HK-2 (cell line): ENCODE measurements around the gene OR51A2.
"Not testable (repeated sequence)": the region's sequence is repeated elsewhere in the genome, so short reads cannot be mapped to it uniquely, and the experiment has no call there.

Experiments
- DNase-seq: peaks from one replicate; pipeline ENCODE4 v3.0.0-alpha.2; 2018; ENCODE audit not compliant: unreplicated experiment

The OR51A2 gene, protein sequence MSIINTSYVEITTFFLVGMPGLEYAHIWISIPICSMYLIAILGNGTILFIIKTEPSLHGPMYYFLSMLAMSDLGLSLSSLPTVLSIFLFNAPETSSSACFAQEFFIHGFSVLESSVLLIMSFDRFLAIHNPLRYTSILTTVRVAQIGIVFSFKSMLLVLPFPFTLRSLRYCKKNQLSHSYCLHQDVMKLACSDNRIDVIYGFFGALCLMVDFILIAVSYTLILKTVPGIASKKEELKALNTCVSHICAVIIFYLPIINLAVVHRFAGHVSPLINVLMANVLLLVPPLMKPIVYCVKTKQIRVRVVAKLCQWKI

DNA sequence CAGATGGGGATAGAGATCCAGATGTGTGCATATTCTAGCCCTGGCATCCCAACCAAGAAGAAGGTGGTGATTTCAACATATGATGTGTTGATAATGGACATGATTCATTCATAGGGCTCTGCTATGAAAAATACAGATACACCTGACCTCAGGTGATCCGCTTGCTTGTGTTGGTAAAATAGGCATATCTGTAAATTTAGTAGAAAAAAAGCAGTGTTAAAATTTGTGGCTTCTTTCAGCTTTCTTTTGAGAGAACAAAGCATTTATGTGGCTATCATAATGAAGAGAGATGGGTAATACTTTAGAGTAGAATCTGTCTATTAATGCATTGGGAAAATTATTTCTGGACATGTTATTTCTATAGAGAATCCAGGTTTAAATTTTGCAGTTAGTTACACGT is at the start of gene OR51A2:
Gene OR51A2, minus strand, starts transcription at position 101 of the 400 bp plus-strand sequence. Its CDS starts 0 bp downstream, at position 101.
- DNase-seq = not testable (repeated sequence)

DNA sequence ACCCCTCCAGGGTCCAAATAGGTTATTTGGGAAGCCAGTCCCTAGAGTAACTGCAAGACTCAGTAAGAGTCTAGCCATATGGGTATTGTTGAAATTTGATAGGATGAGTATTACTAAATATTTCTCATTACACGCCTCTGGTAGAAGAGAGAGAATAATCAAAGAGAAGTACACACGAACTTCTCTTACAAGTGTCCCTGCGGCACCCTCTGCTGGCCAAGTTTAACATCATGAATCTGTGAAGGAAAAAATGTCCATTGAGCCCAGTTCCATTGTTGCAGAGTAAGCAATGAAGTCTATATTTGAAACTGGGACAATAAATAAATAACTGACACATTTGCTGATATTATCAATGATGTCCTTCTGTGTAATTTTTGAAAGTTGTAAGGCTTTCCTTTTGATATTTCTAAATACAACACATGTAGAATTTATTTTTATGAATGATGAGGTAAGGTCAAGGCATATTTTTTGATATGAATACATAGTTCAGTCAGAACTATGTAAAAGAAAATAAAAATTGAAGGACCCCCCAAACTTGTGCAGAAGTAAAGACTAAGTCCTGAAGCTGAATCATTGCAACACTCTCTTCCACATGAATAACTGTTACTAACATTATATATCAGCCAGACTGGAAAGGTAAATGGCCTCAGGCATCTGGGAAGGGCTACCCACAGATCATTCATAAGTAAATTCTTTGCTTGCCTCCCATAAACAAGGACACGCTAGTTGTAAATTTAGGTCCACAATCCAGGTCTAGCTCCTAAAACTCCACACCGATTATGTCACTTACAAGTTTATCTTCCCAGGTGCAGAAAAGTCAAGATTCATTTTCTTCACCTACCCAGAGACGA is 49.1 kb upstream of the OR51A2 start:
- peak; percentile 18 for DNase-seq

DNA sequence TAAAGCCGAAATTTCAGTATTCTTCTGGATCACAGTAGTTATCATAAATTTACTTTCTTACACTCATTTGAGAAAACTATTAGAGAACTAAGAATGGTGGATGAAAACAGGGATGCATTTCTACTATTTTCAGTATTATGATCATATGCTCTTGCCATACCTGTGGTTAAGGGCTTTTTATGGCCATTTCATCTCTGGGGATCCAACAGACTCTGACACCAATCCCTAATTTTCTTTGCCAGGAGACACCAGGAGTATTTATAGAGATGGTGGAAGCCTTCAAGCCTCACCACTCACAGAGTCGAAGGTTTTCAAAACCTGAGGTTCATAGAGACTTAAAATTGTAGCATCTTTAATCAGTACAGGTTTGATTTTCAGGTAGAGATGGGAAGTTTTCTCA is 39.0 kb upstream of the OR51A2 start, which contains the start of gene OR51L1:
Gene OR51L1, plus strand, starts transcription at position 301 of the 400 bp plus-strand sequence. CDS start 4,132 bp downstream, outside the sequence.
- no peak for DNase-seq

DNA sequence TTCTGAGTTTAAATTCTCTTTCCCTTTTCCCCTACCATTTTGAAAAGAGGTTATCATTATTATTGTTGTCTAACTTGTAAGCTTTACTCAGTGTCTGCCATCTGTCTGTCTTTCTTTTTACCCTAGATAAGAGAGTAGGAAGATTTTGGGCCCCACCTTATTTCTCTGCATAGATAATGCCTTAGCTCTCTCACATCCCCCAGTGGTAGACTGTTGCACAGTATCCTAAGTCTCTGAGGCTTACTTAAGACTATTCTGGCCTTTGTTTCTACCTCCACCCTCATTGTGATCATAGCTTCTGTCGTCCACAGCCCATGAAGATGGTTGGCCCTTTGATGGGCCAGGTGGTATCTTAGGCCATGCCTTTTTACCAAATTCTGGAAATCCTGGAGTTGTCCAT is 35.5 kb upstream of the OR51A2 start:
- DNase-seq = no peak

DNA sequence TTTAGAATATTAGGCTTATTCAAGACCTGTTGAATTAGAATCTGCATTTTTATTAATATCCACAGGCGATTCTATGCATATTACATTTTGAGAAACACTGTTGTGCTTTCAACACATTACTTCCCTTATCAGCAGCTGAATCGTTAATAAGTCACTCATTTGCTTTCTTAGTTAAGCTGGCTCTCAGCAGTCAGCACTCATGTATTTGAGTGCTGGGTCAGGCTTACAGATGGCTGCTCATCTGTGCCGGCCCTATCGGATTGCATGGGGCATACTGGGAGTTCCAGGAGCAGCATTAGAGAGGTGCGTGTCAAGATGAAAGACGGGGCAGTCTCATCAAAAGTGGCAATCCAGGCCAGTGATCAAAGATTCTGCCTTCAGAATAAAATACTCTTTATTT is 28.3 kb upstream of the OR51A2 start:
- peak; percentile 23 for DNase-seq

DNA sequence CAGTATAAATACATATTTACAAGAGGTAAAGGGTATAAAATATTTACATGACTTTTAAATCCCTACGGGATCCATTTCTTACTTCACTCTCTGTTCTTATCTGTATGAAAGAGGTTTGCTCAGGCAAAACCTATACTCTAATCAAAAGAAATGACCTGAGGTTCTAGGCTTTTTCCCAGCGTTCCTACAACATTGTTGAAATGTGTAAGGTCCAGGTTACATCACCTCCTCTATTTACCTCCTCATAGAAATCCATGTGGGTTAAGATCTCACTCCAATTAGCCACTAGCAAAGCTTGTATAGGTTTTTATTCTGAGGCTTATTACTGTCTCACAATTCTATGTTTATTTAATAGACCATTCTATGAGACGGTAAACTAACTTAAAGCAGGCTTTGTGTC is 27.2 kb upstream of the OR51A2 start:
- DNase-seq = no peak

DNA sequence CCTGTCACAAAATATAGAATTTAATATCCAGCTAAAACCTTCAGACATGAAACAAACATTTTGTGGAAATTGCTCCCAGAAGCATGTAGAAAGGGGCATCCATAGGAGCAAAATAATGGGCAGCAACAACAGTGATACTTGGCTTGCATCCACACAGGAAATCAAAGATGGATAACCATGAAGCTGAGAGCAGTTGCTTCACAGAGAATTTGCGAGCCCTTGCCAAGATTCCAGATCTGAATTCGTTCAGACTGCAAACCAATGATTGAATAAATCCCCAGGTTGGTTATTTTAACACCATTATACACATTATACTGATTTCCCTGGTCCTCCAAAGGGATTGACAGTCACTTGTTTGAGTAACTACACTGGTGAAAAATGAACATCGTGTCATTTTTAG is 23.5 kb upstream of the OR51A2 start:
- DNase-seq = no peak

DNA sequence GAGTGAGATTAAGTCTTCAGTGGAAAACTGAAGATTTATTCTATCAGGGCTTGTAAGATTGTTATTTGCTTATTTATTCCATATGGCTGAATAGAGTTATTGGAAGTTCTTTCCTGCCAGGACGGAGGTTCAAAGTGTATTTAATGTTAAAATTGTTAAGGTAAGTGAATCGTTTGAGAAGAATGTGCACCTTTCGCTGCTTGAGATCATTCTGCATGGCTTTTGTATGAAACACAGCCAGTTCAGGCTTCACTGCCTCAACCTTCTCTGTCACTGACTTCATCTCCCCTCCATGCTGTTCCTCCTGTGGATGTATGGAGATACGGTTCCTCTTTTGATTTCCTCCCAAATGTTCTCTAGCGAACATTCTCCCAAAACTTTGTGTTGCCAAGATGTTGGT is 19.9 kb upstream of the OR51A2 start:
- DNase-seq = no peak

DNA sequence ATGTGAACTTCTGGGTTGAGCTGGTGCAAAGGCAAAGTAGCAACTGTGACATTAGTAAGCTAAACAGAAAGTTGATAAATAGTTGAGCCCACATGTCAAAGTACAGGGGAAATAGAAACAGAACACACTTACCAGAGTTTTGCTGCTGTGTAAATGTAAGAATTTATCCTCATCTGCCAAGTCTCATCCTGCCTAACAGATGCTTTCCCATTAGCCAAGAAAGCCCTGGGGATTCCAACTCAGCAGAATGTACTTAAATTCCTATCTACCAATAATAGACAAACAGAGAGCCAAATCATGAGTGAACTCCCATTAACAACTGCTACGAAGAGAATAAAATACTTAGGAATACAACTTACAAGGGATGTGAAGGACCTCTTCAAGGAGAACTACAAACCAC is 7.3 kb upstream of the OR51A2 start:
- DNase-seq = no peak

DNA sequence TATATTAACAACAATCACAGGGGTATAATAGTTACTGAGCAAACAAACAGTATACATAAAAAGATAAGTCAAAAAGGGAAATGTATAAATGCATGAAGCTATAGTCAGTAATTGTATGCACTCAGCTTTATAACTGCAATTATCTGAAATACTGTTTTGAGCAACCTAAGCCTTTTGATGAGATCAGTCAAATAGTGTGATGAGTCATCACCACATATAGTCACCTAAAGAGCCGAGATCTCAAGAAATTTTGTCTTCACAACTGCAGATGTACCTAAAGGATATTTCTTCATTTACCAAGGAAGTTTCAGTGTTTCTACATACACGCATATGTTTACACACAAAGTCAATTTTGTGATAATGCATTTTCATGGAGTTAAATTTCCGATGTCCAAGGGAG is 5.4 kb upstream of the OR51A2 start:
- DNase-seq = no peak

DNA sequence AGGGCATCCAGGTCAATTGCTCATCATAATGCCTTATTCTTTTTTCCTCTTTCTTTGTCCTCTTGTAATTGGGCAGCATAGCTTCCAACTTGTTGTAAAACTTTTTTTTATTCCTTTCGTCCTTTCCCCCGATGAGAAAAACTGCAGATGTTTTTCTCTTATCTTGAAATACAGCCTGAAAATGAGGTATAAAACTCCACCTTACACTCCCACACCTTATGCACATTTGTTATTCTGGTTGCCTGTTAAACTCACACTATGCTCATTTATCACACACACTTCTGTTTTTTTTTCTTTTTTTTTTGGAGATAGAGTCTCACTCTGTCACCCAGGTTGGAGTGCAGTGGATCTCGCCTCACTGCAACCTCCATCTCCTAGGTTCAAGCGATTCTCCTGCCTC is 1.9 kb upstream of the OR51A2 start:
- no peak for DNase-seq

DNA sequence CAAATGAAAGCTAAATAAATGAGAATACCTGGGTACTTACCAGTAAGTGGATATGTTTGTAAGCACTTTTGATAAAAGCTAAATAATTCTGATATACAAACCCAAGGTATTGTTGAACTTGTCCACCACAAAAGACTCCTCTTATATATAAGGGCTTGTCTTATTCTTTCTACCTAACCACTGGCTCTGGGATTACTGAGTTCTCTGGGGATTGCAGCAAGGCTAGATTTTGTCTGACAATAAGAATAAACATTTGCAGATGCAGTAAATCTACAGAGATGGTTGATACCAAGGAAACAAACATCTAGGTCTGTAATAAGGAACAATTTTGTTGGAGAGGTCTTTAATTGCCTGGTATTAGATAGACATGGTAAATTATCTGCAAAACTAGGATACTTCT is 8.0 kb downstream of the OR51A2 start, which contains the start of gene OR51A4:
Gene OR51A4, minus strand, starts transcription at position 101 of the 400 bp plus-strand sequence. CDS start 505 bp downstream, outside the sequence.
- no peak for DNase-seq

DNA sequence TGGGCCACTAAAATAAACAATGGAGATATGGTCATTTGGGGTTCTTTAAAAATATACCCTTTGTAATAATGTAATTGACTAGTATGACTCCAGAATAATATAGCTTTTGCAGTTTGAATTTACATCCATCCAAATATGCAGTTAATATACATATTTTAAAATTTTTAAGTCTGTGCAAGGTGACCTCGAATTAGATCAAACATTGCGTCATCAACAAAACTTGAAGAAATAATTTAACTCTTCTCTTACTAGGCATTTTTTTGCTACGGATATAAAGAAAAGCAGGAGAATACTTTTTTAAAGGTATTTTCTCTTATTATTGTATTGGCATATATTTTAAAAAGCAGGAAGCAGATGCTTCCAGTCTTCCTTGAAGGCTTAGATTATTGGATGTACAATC is 18.8 kb downstream of the OR51A2 start:
- no peak for DNase-seq

DNA sequence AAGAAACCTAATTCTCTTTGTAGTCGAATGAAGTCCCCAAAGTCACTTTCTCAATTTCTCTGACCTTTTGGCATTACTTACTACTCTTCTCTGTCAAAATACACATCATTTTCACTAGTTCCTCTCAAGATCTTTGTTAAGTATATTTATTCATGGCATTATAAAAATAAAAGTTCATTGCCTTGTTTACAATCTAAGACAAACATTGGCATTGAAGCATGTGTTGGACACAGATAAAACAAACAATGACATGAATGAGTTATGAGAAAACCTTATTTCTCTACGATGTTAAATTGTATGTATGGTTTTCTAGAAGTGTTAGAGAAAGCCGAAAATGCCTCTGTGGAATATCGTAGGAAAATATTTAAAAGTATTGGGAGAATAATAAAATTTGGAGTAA is 22.8 kb downstream of the OR51A2 start:
- DNase-seq = no peak

DNA sequence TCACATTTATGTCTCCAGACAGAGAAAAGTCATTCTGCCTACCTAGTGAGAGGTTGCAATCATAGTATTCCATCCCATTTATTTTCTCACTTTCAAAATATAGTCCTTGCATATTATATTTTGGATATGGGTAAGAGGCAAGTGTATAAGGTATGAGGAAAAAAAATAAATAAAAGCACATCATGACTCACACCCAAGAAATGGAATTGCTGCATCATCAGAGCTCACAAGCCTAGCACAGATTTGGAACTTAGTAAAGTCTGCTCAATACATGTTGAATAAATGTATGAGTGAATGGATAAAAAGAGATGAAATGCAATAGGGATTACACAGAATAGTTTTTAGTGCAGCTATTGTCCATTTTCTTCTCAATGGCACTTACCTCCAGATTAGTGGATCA is 28.9 kb downstream of the OR51A2 start:
- no peak for DNase-seq

DNA sequence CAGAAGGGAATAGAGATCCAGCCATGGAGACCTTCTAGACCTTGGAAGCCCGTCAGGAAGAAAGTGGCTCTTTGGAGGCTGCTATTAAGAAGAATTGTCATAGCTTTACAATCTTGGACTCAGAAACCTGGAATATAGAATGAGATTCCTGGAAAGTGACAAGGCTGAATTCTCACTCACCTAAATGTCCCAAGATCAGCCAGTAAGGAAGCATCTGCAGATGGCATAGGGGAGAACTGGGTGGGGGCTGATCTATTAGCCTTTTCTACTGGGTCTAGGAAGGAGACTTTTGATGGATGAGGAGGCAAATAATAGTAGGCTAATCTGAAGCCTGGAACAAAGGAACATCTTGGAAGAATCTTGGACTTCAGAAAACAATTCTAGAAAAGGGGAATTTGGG is 31.3 kb downstream of the OR51A2 start, which contains the start of gene OR51G1:
Gene OR51G1, minus strand, starts transcription at position 101 of the 400 bp plus-strand sequence. Its CDS starts 0 bp downstream, at position 101.
- no peak for DNase-seq

DNA sequence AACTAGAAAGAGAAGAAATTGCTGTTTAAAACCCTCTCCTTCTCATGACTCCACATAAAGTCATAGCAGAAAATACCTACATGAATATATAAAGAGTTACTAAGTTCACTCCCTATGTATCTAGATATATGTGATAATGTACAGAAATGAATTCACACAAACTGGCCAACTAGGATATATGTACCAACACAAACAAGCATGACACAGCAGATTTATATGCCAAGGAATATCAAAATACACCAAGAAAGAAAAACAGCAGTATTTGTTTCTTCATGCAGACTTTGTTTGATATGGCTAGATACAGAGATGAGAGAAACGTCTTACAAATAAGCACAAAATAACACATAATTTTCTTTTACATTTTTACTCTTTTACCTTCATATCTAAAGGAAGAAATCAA is 33.2 kb downstream of the OR51A2 start:
- DNase-seq = no peak

DNA sequence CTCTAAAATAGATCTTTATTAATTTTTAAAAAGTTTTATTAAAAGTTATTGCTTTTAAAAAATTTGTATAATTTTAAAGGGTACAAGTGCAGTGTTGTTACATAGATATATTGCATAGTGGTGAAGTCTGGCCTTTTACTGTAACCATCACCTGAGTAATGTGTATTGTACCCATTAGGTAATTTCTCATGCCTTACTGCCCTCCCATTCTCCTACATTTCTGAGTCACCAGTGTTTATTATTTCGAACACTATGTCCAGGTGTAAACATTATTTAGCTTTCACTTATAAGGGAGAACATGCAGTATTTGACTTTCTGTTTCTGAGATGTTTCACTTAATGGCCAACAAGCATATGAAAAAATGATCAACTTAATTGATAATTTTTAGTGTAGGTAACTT is 33.7 kb downstream of the OR51A2 start:
- no peak for DNase-seq

DNA sequence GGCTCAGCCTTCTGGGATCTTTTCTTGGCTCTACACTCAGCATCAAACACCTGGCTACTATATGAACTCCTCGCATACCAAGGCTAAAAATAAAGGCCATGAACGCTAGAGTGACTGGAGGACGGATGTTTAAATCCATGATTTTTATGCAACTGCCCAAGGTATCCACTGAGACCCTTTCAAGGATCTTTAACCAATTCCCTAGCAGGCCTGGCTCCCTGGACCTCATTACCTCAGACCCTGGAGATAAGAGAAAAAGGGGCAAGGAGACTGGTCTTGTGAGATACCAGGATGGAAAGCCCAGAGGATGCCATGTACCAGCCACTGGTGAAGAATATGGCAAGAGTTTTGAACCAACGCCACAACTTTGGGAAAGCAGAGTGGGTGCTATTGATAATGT is 36.3 kb downstream of the OR51A2 start, which contains the start of gene OR51G2:
Gene OR51G2, minus strand, starts transcription at position 101 of the 400 bp plus-strand sequence. CDS start 3,687 bp downstream, outside the sequence.
- DNase-seq = no peak

DNA sequence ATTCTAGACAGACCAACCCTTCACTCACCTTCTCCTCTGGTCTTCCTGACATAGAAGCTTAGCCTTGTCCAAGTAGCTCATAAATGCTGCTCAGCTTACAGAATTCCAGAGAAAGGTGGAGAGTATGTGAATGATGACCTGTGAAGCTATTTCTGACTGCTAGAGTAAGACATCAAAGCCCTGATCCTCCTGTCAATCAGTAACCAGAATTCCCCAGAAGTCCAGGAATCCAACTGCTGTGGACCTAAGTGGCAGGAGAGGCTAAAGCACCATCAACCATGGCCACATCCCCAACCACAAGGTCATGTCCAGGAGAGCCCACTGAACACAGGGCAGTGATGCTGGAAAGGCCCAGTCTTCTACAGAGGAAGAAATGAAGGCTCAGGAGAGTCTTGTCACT is 38.9 kb downstream of the OR51A2 start:
- peak; percentile 0 for DNase-seq
